ENCODE measurements around the gene CMYA5.

Gene CMYA5

DNA sequence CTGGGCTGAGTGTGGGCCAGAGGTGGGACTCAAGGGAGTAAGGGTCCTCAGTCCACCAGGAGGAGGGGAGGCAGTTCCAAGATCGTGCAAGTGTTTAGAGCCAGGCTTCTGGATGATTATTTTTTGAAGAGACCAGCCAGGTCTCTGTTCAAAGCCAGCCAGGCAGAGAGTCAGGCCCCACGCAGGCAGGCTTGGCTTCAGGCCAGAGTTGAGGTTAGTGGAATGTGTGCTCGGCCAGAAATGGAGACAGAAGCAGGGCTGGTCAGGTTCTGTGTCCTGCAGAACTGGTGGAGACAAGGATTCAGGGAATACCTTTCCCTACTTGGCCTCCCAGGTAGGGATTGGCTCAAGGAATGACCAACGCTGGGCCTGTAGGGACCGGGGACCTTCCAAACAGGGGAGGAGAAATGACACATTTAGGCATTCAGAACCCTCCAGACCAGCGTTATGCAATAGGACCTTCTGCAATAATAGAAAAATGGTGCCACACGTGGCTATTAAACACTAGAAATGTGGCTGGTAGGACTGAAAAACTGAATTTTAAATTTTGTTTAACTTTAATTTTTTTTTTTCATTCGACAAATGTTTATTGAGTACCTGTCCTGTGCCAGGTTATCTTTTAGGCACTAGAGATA, 106.2 kb downstream of the CMYA5 start:
- no peak for DNase-seq

DNA sequence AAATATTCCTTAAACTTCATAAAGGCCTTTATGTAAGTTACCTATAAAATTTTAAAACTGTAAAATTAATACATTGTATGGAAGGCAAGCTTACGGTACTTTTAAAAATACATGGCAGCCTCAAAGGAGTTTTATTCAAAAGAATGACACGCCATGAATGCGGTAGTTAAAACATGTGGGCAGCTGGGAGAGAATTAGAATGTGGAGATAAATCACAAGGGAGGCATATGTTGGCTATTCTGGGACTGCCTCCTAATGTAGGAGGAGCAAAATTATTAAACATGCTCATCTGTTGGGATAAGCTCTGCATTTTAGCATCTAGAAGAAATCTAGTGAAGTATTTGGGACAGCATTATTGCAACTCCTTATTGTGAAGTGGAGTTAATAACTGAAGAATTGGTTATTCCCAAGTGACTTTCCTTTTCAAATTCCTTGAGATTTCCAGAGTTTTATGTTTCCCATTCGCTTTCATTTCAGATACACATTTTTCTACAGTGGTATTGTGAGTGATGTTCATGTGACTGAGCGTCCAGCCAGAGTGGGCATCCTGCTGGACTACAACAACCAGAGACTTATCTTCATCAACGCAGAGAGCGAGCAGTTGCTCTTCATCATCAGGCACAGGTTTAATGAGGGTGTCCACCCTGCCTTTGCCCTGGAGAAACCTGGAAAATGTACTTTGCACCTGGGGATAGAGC, 109.4 kb downstream of the CMYA5 start:
- DNase-seq = no peak

DNA sequence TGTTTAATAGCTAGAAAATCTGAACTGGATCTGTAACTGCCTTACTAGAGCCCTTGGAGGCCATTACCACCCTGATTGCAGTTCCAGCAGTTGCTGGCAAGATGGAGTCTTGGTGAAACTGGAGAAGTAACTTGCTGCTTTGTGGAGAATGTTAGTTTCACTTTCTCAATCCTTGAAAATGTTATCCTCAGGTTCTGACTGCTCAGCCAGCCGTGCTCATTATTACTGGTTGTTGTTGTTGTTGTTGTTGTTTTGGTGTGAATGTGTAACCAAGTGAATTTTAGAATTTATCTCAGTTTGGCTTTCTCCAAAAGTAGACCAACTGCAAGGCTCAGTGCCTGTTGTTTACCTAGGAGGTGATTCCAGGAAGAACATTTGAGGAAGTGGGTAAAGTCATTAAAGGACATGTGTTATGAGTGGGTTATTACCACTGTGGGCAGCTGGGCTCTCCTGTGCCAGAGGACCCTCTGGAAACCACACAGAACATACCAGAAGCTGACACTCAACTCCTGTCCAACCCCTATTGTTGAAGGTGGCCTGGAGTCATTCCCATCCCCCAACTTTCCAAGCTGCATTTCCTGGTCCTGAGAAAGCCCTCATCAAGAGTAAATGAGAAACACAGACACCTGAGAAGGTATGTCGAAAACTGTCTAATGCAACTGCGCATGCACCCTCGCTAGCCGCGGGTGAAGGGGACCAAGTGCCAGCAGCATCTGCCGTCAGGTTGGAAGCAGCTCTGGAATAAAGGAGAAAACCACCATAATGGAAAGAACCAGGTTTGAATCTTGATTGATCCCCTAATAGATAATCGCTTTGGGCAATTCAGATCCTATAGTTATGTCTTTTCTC, 111.6 kb downstream of the CMYA5 start:
- no peak for DNase-seq

DNA sequence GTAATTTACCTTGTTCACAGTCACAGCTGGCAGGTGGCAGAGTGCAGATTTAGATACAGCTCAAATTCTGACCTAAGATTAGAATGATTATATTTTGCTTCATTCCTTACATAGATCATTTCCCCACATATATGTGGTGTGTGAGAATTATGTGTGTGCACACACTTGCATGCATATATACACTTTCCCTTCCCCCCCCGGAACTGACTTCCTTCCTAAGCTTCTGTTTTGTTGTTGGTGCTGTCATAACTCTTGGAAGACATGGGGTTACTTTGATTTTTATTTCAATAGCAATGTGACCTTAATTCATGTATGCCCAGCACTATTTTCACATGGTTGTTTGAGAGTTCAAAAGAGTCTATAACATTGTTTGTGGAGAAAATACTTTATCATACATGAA, 112.8 kb downstream of the CMYA5 start:
- DNase-seq = no peak

DNA sequence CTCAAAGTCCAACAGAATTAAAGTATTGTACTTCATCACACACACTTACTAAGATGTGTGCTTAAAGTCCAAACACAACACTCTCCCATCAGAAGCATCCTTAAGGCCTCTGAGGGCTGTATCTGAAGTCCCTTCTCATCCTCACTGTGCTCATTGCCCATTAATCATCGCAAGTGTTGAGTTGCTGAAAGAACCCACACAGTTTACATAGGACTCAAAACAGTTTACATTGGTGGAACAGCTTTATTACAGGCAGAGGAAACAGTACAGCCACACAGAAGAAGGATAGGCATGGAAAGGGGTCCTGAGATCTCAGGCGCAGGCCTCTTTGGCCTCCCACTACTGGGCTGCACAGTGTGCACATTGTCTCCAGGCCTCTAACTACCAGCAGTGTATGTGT, 113.4 kb downstream of the CMYA5 start:
- DNase-seq = no peak

DNA sequence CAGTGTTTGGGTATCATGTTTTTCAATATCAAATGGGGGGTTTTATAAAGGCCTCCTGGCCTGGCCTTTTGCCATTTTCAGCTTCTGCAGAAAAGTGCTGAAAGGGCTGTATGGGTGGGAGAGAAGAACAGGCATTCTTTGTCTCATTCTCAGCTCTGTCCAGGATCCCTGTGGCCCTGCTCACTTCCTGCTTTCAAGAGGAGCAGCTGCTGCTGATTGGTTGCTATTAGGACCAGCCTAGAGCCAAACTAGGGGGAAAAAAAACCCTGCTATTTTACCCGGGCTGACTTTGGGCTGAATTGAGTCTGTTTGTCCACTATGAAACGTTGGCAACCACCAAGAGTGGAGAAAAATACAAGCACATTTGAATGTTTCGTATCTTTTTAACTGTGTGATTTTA, 117.1 kb downstream of the CMYA5 start:
- no peak for DNase-seq

DNA sequence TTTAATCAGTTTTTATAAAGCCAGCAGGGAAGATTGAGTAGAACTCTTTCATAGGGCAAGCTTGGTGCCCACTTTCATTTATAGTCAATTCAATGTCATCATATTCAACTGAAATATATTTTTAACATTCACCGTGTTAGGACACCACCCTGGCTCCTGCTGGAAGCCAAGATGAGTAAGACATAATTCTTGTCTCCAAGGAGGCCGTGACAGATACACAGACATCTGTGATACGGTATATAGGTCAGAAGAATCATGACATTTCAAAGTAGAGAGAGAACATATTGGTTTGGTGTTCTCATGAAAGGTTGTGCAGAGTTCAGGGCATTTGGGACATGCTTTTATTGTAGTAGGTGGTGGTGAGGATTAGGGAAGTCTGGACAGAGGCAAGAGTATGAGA, 120.1 kb downstream of the CMYA5 start:
- DNase-seq = no peak

DNA sequence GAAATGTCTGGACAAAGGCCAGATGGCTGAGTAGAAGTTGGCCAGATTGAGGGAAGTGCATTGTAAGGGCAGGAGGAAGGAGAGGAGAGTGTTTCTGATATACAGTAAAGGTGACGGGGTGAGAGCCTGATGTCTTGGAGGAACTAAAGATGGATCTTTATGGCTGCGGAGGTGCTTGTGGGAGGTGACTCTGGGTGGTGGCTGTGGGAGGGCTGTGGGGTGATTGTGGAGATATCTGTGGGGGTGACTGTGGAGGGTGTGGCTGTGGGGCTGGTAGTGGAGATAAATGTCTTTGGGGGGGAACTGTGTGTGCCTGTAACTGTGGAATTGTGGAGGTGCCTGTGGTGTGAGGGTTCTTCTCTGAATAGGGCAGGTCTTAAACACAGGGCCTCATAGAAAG, 121.4 kb downstream of the CMYA5 start:
- DNase-seq = no peak

DNA sequence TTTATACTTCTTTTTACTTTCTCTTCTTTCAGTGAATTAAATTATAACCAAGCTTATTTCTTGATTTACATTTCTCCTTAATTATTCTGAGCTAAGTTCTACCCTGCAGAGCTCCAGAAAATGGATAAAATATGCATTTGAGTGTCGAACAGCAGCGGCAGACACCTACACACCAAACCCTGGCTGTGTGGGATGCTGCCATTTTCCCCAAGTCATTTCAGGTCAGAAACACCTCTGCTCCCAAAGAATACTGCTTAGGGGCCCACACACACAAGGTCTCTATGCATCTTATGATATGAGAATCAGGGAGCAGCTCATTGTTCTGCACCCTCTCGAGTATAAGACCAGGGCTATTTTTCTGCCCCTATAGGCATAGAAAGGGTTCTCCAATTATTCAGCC, 122.3 kb downstream of the CMYA5 start:
- DNase-seq = no peak

DNA sequence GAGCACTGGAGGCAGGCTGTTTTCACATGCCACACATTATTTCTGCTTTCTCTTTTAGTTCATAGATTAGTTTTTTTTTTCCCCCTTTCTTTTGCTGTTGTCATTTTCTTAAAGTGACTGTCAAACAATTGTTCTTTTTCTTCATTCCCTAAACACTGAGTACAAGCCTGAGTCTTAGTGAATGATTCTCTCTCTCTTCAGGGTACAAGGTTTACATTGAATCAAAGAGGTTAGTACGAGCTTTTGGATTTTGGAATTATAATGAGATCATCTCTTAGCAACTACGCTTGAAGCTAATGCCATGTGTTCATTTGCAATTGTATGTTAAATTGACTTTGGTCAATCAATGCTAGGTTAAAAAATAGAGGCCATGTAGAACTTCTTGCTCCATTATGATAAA, 125.1 kb downstream of the CMYA5 start:
- no peak for DNase-seq

DNA sequence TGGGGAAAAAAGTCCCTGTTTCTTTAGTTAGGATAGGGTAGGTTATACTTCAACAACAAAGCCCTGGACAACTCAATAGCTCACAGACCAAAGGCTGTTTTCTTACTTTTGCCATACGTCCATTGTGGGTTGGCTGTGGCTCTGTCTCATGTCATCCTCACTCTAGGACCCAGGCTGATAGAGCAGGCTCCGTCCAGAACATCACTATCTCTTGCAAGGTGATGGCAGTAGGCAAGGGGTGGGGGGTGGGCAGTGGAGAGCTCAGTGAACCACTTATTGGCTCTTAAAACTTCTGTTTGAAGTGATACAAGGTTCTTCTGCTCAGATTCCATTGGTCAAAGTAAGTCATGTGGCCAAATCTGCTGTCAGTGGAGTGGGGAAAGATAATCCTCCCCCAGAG, 126.4 kb downstream of the CMYA5 start:
- no peak for DNase-seq

DNA sequence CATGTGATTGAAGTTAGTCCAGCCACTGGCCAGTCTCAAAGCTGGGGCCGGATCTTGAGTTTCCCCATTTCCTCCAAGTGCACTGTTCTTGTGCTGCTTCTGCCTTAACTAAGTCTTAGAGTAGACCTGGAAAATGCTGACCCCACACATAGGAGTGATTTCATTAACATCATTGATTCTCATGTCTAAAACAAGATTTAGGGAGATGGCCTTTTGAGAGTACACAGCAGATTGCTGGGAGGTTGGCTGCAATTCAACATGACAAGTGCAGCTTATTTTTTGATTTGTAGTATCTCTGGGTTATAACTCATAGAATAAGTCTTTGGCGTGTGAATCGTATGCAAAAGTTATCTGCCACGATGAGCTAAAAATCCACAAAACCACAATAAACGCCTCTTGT, 131.0 kb downstream of the CMYA5 start:
- no peak for DNase-seq

DNA sequence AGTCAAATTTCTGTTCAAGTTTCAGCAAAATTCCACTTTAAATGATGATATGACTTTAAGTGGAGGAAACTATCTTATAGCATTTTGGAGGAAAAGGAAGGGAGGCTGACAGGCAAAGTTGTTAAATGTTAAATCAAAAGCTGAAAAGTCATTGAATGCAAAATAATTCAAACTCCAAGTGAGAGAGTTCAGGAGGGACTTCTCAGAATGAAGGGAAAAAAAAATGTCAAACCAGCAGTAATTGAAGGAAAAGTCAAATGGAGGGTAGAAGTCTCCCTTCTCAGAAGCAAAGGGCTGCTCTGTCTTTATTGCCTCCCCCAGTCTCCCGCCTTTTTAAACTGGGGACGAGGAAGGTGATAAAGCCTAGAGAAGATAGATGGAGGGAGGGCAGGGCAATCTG, 134.8 kb downstream of the CMYA5 start:
- DNase-seq = no peak

DNA sequence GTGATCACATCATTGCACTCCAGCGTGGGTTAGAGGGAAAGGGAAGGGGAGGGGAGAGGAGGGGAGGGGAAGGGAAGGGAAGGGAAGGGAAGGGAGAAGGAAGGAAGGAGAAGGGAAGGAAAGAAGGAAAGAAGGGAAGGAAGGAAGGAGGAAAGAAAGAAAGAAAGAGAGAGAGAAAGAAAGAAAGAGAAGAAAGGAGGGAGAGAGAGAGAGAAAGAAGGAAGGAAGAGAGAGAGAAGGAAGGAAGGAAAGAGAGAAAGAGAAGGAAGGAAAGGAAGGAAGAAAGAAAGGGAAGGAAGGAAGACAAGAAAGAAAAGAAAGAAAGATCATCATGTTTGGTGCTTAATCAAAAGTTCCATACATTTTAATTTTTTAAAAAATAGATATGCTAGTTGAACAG, 136.2 kb downstream of the CMYA5 start:
- DNase-seq = no peak

DNA sequence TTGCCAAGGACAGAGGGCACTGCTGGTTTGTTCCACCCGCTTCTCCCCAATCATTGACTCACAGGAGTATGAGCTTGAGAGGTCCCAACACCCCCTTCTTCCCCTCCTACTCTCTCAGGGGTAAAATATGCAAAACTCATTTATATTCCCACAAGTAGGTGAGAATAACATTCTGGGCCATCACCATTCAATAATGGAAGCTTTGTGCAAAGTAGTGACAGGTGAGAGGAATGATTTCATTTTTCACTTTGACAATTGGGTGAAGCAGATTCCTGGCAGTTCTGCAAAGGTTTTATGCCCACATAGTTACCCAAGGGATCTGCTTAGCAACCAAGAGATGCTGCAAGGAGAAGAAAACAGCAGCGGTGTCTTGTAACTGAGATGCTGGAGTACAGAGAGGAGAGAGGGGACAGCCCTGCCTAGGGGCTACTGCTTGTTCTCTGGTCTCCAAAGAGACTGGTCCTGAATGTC, 137.6 kb downstream of the CMYA5 start:
- DNase-seq = no peak

DNA sequence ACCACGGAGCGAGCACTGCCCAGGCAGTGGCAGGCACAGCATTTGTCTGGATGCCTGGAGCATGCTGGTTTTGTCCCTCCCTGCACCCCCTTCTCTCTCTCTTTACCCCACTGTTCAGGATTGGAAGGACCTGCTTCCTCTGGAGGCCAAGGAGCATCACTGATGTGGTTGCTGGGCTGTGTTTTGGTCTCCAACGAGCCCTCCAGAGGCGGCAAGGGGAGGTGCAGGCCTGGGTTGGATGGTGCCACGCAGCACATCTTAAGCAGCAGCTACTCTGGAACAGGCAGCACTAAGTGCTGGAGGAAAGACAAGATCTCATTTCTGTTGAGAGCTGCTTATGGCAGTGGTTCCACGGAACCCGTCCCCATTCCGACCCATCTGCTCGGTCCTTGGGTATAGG, 139.6 kb downstream of the CMYA5 start:
- no peak for DNase-seq

DNA sequence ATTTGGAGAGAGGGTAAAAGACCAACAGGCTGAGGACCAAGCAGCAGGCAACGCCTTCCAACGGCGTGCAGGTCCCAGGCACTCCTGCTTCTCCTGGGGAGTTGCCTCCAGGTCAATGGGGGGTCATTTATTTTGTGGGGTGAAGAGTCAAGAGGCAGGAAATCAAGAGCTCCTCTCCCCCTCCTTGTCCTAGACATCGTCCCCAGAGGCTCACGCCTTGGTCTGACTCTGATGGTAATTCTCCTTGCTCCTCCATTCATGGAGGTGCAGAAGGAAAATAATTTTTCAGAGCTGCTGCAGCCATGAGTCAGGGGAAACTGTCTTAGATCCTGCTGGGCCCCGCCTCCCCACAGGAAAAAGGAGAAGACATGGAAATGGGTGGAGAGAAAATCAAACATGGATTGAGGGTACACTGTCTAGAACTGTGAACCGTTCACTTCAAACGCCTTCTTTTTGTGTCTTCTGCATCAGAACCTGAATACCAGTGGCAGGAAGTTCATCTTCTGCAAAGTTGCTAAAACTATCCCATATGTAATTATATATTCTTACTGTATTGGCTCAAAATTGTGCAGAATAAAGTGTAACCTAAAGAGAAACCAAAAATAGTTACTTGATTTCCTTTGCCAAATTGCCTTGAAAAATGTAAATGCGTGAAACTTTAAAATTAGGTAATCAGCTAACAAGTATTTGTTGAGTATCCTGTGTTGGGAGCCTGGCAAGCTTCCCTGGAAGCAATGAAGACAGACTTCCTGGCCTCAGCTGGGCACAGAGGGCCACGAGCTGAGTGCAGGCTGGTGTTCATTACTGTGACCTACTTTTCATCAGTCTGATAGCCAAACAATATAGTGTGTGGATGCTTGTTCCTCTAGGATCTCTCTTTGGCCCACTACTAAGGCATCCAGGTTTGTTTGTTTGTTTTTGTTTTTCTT, 142.0 kb downstream of the CMYA5 start:
- no peak for DNase-seq

DNA sequence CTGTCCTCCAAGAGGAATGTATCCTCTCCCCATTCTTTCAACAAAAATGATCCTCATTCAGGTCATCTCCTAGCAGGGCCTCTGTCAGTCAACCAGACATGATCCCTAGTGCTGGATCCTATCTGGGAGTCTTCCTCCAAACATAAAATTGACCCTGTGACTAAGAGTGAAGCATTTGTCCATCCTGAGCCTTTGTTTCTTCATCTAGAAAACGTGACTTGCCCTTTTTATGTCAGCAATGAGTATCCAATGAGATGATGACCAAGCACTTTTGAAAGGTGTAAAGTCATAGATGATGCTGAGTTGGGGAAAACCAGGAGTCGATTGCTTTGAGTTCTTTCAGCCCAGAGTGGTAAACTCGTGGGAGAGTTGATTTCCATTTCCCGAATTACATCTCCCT, 143.3 kb downstream of the CMYA5 start:
- DNase-seq = no peak

DNA sequence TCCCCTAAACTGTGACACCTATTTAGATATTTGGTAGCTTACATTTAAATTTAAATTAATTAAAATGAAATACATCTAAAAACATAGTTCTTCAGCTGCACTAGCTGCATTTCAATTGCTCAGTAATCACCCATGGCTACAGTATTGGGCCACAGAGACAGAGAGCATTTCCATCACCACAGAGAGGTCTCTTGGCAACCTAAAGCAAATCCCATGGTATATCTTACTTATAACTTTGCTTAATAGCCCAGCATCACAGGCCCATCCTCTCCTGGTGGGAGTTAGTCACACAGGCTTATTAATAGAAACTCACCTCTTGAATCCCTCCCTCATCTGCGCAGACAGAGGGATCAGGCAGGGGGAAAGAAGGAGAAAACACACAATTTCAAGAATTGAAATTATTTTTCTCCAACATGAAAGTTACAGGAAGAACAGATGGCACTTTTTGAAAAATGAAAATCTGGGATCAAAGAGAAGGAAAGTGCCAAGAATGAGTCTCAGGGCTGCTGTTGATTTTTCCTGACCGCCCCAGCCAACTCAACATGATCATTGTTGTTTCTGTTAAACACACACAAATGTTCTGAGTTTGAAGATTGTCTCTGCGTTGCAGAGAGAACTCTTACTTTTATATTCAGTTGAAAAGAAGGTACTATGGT, 144.6 kb downstream of the CMYA5 start:
- no peak for DNase-seq

DNA sequence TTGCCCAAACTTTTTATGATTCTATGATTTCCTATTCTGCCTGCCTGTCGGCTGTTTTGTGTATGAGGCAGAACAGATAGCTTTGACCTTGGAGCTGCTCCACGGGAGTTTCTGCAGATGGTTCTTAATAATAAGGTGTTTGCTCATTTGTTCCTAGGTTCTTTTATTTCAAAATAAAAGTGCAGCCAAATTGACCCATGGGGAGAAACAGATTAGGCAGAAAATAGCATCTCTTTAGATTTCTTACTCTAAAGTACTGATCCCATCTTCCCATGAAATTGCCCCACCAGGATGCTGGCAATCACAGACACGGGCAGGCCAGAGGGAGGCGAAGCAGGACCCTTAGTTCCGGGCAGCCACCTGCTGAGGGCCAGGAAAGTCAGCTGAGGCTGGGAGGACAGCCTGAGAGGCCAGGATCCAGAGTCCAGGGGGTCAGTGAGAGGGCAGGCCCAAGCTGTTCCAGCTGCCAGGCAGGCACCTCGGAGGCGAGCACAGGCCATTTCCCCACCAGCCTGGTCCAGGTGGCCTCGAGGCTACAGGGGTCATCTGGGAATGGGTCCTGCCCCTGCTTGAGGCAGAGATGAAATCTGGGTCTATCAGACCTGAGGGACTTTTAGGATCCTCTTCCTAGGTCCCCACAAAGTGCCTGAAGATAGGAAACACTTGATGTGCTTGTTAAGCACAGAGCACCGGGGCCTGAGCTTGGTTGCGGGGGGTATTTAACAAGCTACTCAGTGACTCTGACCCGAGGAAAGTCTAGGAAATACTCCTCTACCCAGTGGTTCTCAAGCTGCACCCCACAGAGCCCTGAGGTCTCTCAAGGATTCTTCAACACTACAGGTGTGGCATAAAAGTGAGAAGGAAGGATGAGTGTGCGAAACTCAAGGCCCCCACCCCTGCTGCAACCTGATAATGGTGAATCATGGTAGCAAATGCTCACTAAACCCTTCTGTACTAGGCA, 145.4 kb downstream of the CMYA5 start:
- no peak for DNase-seq

All from T1000 (cell line).